HG03432 (cell line): Measurements from ENCODE around the gene CYP2F1.
"Not testable (repeated sequence)": the region's sequence is repeated elsewhere in the genome, so short reads cannot be mapped to it uniquely, and the experiment has no call there.

Experiments
- ATAC-seq: cut with Tn5 transposase; IDR thresholded peaks from one replicate; pipeline ENCODE4 v1.9.1; 2021; ENCODE audit warnings: mild to moderate bottlenecking, moderate library complexity; ENCODE audit not compliant: unreplicated experiment

Gene CYP2F1, protein sequence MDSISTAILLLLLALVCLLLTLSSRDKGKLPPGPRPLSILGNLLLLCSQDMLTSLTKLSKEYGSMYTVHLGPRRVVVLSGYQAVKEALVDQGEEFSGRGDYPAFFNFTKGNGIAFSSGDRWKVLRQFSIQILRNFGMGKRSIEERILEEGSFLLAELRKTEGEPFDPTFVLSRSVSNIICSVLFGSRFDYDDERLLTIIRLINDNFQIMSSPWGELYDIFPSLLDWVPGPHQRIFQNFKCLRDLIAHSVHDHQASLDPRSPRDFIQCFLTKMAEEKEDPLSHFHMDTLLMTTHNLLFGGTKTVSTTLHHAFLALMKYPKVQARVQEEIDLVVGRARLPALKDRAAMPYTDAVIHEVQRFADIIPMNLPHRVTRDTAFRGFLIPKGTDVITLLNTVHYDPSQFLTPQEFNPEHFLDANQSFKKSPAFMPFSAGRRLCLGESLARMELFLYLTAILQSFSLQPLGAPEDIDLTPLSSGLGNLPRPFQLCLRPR

DNA sequence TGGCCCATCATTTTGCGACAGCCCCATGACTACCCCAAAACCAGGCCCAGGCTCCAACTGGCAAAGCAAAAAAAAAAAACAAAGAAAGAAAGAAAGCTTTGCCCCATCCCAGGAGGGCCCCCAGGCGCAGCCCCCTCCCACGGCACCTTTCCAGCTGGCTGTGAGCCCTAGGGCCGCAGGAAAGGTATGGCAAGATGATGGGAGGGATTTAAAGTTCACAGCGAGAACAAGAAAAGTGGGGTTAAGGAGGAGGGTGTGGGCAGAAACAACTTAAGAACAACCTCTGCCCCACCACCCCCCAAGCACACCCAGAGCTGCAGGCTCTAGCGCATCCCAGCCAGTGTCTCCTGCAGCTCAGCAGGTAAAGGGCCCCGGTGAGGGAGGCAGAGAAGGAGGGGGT is at the start of gene CYP2F1:
CYP2F1 (plus strand) TSS at position 301 of the 400 bp plus-strand sequence. CDS start 1,757 bp downstream, outside the sequence.
- no peak for ATAC-seq

DNA sequence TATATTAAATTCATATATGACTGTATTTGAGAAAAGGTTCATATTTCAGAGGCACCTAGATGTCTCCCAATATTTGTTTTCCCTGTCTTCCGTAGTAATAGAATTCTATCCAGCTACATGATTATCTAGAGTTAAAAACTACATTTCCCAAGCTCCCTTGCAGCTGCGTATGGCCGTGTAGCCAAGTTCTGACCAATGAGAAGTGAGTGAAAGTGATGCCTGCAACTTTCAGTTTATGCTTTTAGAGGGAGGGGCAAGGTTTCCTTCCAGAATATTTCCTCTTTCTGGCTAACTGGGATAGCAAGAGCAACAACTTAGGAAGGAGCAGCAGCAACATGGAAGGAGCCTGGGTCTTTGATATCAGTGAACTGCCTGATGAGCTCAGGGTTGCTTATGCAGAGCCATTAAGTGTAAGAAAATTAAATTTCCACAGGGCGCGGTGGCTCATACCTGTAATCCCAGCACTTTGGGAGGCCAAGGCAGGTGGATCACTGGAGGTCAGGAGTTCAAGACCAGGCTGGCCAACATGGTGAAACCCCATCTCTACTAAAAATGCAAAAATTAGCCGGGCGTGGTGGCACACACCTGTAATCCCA is 49.2 kb upstream of the CYP2F1 start:
- no peak for ATAC-seq

DNA sequence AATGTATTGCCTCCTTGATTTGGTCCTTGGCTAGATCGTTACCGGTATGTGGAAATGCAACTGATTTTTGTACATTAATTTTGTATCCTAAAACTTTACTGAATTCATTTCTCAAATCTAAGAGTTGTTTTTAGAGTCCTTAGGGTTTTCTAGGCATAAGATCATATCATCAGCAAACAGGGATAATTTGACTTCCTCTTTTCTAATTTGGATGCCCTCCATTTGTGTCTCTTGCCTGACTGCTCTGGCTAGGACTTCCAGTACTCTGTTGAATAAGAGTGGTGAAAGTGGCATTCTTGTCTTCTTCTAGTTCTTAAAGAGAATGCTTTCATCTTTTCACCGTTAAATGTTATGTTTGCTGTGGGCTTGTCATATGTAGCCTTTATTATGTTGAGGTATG is 37.9 kb upstream of the CYP2F1 start:
- no peak for ATAC-seq

DNA sequence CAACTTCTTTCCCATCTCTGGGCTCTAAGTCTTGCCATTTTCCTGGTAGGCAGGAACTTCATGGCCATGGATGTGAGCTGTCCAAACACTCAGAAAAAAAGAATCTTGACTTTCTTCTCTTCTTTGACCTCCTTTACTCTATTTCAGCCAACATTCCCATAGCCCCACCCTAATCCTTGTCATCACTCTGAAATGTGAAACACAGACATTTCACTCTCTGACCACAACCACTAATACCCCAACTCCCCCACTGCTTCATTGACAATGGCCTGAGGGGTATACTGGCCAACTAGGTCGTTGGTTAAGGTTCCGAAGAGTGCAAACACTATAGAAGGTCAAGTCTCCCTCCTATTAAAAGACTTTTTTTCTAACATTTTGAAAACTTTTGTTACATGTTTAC is 30.7 kb upstream of the CYP2F1 start:
- ATAC-seq = no peak

DNA sequence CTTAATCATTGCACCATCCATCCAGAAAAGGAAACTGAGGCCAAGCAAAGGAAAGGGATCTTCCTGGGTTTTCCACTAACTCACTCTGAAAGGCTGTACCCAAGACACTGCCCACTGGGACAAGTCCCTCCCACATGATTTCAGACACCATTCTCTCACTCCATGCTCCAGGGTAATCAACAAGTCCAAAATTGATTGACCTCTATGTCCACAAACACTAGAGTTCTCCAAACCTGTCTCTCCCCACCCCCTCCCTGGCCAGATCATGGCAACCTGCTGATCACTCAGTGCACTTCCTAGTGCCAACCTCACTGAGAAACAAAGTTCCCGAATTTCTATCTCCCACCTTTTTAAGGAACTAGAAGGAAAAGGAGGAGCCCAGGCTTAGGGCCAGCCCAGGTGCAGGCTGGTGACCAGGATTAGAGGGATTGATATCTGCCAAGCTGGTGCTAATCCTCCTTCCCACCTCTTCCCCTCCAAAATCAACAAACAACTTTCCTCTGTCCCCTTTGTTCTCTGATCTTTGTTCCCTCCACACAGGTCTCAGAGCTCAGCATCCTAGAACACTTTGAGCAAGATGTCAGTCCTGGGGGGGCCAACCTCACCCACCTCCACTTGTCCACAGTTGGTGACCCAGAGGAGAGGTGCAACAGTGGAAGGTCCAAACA is 28.4 kb upstream of the CYP2F1 start:
- no peak for ATAC-seq

DNA sequence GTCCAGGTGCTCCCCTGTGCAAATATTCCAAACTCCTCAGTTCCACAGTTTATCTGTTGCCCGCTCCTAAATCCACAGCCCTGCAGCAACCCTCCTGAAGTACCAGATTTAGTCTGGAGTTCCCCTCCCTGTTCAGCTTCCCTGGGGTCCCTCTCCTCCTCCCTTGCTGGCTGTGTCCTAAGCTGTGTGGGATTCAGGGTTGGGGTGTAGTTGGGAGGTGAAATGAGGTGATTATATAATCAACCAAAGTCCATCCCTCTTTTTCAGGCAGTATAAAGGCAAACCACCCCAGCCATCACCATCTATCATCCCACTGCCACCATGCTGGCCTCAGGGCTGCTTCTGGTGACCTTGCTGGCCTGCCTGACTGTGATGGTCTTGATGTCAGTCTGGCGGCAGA is 26.1 kb upstream of the CYP2F1 start, which contains the start of gene CYP2A13:
CYP2A13 (plus strand) TSS at position 301 of the 400 bp plus-strand sequence; CDS start at position 322, 21 bp downstream.
- no peak for ATAC-seq

DNA sequence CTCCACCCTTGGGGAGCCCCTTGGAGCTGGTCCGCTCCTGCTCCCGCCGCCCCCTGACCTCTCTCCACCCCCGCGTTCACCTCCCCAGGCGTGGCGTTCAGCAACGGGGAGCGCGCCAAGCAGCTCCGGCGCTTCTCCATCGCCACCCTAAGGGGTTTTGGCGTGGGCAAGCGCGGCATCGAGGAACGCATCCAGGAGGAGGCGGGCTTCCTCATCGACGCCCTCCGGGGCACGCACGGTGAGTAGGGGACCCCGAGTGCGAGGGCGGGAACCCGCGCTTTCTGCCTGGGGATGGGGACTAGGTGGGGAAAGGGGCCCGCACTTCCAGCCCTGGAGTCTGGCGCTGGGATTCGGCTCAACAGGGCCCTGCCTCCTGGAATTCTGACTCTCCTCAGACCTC is 24.3 kb upstream of the CYP2F1 start:
- no peak for ATAC-seq

DNA sequence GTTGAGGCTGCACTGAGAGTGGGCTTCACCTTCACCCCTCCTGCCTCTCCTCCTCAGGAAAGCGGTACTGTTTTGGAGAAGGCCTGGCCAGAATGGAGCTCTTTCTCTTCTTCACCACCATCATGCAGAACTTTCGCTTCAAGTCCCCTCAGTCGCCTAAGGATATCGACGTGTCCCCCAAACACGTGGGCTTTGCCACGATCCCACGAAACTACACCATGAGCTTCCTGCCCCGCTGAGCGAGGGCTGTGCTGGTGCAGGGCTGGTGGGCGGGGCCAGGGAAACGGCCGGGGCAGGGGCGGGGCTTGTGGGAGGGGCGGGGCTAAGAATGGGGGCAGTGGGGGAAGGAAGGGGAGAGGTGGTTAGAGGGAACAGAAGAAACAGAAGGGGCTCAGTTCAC is 18.5 kb upstream of the CYP2F1 start:
- ATAC-seq = no peak

DNA sequence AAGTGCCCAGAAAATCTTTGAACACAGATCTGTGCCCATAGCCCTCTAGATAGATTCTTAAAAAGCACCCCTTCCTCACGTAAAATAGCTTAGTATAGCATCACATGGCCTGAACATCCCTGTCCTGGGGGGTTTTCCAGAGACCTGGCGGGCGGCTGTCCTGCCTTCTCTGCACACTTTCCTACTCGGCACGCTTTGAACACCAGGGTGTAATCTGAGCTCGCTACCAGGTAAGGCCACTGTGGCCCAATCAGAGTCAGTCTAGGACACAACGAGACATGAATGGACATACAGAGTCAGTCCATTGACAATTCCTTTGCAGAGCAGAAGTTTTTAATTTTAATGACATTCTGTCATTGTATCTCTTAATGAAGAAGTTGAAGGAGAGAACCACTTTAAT is 17.9 kb upstream of the CYP2F1 start:
- ATAC-seq = no peak

DNA sequence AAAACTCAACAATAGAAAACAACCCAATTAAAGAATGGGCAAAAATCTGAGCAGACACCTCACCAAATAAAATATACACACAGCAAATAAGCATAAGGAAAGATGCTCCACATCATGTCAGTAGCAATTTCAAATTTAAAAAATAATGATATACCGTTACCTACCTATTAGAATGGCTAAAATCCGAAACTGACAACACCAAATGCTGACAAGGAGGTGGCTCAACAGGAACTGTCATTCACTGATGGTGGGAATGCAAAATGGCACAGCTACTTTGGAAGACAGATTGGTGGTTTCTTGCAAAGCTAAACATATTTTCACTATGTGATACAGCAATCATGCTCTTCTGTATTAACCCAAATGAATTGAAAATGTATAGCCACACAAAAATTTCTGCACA is 16.9 kb upstream of the CYP2F1 start:
- ATAC-seq = no peak

DNA sequence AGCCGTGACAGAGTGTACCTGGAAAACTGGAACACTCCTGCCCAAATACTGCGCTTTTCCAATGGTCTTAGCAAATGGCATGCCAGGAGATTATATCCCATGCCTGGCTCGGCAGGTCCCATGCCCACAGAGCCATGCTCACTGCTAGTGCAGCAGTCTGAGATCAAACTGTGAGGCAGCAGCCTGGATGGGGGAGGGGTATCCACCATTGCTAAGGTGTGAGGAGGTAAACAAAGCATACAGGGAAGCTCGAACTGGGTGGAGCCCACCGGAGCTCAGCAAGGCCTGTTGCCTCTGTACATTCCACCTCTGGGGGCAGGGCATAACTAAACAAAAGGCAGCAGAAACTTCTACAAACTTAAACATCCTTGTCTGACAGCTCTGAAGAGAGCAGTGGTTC is 15.5 kb upstream of the CYP2F1 start:
- no peak for ATAC-seq

DNA sequence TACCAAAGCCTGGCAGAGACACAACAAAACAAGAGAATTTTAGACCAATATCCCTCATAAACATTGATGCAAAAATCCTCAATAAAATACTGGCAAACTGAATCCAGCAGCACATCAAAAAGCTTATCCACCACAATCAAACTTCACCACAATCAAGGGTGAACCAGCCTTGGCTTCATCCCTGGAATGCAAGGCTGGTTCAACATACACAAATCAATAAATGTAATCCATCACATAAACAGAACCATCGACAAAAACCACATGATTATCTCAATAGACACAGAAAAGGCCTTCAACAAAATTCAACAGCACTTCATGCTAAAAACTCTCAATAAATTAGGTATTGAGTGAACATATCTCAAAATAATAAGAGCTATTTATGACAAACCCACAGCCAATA is 12.0 kb upstream of the CYP2F1 start:
- not testable (repeated sequence) for ATAC-seq

DNA sequence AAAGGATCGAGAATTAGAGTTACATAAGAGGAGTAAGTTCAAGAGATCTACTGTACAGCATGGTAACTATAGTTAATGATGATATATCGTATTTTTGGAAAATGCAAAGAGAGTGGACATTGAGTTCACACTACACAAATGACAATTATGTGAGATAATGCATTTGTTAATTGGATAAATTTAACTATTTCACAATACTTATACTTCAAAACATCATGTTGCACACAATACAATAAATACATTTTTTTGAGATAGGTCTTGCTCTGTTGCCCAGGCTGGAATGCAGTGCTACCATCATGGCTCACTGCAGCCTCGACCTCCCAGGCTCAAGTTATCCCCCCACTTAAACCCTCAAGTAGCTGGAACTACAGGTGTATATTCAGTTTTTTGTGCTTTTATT is 8.1 kb upstream of the CYP2F1 start:
- no peak for ATAC-seq

DNA sequence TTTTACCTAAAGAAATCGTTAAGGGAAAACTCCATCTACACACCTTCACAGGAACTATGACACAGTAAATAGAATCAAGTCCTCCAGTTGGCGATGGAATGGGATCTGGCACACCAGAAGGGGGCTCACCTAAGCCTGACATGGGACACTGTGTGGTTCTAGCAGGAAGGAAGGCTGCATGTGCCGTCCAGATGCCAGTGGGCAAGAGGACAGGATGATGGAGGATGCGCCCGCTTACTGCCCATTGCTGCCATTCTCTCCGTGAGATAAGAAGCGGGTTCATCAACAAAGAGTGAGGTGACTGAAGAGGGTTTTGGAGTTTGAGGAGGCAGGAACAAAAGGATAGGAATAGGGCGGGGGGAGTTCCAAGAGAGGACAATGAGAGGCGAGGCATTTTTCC is 2.9 kb upstream of the CYP2F1 start:
- no peak for ATAC-seq

DNA sequence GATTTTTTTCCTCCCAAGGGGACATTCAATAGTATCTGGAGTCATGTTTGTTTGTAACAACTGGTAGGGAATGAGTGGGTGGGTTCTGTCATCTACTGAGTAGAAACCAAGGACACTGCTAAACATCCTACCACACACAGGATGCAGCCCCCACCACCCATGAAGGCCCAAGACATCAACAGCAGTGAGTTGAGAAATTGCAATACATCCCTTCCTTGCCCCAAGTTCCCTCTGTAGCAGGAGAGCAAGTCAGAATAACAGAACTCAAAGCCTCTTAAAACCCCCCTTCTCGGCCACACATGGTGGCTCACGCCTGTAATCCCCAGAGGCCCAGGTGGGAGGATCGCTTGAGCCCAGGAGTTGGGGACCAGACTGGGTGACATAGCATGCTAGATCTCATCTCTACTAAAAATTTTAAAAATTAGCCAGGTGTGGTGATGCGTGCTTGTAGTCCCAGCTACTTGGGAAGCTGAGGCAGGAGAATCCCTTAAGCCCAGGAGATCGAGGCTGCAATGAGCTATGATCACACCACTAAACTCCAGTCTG is 2.4 kb upstream of the CYP2F1 start:
- no peak for ATAC-seq

DNA sequence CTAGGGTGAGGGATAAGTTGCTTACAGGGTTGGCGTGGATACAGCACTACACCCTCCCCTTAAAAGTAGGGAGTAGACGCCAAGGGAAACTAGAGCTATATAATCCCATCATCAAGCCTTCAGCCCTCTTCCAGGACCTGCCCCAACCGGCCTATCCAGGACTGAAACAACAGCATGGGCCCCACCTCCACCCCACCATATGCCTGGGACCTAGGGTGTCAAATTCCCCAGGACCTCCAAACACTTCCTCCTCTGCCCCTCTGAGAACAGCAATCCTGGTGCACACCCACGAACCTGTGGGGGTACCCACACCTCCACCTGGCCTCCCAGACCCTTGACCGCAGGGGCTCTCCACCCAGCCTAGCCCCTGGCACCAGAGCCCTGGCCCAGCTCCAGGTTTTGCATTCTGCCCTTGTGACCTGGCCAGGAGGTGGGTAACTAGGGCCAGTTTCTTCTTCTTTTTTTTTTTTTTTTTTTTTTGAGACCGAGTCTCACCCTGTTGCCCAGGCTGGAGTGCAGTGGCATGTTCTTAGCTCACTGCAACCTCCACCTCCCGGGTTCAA is 1.4 kb upstream of the CYP2F1 start:
- no peak for ATAC-seq

DNA sequence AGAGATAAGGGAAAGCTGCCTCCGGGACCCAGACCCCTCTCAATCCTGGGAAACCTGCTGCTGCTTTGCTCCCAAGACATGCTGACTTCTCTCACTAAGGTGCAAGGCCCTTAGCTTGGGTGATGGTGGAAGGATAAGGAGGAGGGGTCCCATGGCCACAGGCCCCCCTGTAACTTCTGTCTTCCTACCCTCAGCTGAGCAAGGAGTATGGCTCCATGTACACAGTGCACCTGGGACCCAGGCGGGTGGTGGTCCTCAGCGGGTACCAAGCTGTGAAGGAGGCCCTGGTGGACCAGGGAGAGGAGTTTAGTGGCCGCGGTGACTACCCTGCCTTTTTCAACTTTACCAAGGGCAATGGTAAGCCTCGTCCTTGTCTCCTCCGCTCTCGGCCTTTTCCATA is 2.0 kb downstream of the CYP2F1 start:
- ATAC-seq = no peak

DNA sequence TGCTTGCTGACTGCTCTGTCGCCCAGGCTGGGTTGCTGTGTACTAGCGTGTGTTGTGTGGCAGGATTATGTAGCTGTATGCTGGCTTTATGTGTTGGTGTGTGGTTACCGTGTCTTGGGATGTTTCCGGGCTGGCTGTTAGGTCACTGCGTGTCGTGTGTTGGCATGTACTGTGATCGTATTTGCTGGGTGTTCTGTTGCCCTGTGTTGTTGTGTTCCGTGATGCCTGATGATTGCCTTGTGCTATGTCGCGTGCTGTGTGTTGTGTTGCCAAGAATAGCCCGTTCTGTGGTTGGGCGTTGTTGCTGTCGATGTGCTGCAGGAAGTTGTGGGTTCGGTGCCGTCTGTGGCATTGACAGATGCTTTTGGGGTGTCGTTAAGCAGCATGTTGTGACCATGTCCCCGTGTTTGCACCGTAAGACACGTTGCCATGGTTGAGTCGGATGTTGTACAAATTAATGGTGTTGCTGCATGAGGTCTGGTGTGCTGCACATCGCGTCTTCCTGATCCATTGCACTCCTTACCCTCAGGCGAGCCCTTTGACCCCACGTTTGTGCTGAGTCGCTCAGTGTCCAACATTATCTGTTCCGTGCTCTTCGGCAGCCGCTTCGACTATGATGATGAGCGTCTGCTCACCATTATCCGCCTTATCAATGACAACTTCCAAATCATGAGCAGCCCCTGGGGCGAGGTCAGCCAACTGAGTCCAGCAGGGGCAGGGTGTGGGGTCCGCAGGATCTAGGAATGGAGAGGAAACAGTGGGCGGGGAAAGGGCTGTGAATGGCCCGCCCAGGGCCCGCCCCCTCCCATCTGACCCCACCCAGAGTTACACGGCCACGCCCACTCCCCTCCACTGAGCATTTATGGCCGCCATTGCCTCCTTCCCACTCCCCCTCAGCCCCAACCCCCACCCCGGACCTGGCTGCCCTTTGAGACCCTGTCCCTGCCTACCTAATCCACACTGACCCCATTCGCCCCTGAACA is 7.0 kb downstream of the CYP2F1 start:
- not testable (repeated sequence) for ATAC-seq

DNA sequence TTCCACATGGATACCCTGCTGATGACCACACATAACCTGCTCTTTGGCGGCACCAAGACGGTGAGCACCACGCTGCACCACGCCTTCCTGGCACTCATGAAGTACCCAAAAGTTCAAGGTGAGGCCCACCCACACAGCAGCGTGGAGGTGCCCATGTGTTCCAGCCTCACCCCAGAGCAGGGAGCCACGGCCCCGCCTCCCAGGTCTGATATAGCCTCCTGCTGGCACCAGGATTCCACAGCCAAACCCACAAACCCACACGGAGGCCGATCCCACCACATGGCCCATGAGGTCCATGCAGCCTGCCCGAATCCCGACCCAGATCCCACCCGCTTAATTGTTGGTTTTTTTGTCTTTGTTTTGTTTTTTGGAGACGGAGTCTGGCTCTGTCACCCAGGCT is 8.6 kb downstream of the CYP2F1 start:
- ATAC-seq = not testable (repeated sequence)

DNA sequence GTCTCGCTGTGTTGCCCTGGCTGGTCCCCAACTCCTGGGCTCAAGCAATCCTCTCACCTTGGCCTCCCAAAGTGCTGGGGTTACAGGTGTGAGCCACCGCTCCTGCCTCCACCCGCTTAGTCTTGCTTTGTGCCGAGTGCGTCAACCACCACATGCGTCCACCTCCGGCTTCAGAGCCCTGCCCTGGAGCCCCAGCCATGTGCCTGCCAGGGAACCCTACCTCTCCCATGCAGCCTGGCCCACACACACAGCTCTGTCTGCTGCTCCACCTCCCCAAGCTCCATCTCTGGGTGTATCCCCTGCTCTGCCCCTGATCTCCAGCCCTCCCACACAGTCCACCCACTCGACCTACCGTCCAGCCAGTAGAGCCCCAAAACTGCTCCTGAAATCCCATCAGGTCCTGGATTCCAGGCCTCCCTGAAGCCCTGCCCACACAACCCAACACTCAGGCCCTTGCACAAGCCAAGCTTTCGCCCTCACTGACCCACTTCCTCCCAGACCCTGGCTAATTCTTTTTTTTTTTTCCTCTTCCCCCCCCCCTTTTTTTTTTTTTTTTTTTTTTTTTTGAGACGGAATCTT is 9.6 kb downstream of the CYP2F1 start:
- no peak for ATAC-seq
